HepG2 (cell line): ENCODE results near the gene MFAP4. TPM values are rescaled to one million over a fixed set of nuclear protein-coding genes. Genes with fewer than 3 reads are reported as not detected.

Source experiments
- AGO2 ChIP-seq: fragments of 200-400 bp; formaldehyde crosslinking; optimal IDR thresholded peaks from 2 replicates; pipeline ENCODE3; 2017; ENCODE audit warnings: mild to moderate bottlenecking, low read depth, low read length, moderate library complexity
- HDAC1 ChIP-seq: sonication (generic); formaldehyde crosslinking; IDR thresholded peaks from 2 replicates; pipeline ENCODE4 v1.5.1; 2020; ENCODE audit warnings: mild to moderate bottlenecking, missing genetic modification reagents
- HNRNPH1 ChIP-seq: fragments of 200-400 bp; formaldehyde crosslinking; optimal IDR thresholded peaks from 2 replicates; pipeline ENCODE3; 2017; ENCODE audit warnings: mild to moderate bottlenecking, low read depth, low read length
- PAXIP1 ChIP-seq: sonication (generic); formaldehyde crosslinking; conservative IDR thresholded peaks from 2 replicates; pipeline ENCODE4 v1.4.0; 2020; ENCODE audit warnings: mild to moderate bottlenecking, missing genetic modification reagents, moderate library complexity
- RCOR2 ChIP-seq: IDR thresholded peaks from 2 replicates; pipeline ENCODE4 v1.6.1; 2016; ENCODE audit warnings: missing biosample characterization, missing genetic modification reagents
- SMARCC2 ChIP-seq: fragments of 450-650 bp; IDR thresholded peaks from 2 replicates; pipeline ENCODE4 v1.6.1; 2017; ENCODE audit warnings: antibody characterized with exemption, mild to moderate bottlenecking
- SP1 ChIP-seq, 2 experiments: fragments of 450-650 bp in 1 of 2; sonication (generic) in 1 of 2; formaldehyde crosslinking in 1 of 2; IDR thresholded peaks; 2 replicates each; pipeline versions ENCODE4 v1.4.0 to v1.6.1; 2016 to 2020; ENCODE audit warnings: missing genetic modification reagents in 1 of 2
- SP2 ChIP-seq: sonication (generic); formaldehyde crosslinking; IDR thresholded peaks from 2 replicates; pipeline ENCODE4 v1.5.1; 2020; ENCODE audit warnings: mild to moderate bottlenecking, missing genetic modification reagents
- ZHX2 ChIP-seq, 2 experiments: sonication (generic) in 1 of 2; formaldehyde crosslinking in 1 of 2; IDR thresholded peaks; 2 replicates each; pipeline versions ENCODE4 v1.6.1 to v1.9.0; 2014 to 2022; ENCODE audit warnings: antibody characterized with exemption in 1 of 2, borderline replicate concordance in 1 of 2, inconsistent platforms in 1 of 2, low read depth in 1 of 2, missing genetic modification reagents in 1 of 2
- ZMYM2 ChIP-seq: sonication (generic); formaldehyde crosslinking; IDR thresholded peaks from 2 replicates; pipeline ENCODE4 v1.8.0; 2022; ENCODE audit warnings: mild to moderate bottlenecking, missing genetic modification reagents
- ZNF660 ChIP-seq: sonication (generic); formaldehyde crosslinking; IDR thresholded peaks from 2 replicates; pipeline ENCODE4 v1.5.1; 2020; ENCODE audit warnings: mild to moderate bottlenecking, low read depth, missing genetic modification reagents, borderline replicate concordance
- polyA plus RNA-seq, 8 experiments: library from polyadenylated mRNA; depleted of rRNA in 3 of 8; stranded (reverse) in 7 of 8; unstranded in 1 of 8; fragments of >200 nt; fragmentation: Illumina TruSeq in 4 of 8; extraction: Trizol in 4 of 8; gene quantifications; 2 replicates each; pipeline versions ENCODE4 v1.2.1 to v1.2.3, GENCODE V29; 2011 to 2016; ENCODE audit warnings: low read depth in 4 of 8, missing spikeins in 1 of 8, mixed read lengths in 1 of 8; ENCODE audit not compliant: insufficient read depth in 1 of 8
- total RNA-seq, 5 experiments: library from RNA; depleted of rRNA; stranded (reverse); fragments of >200 nt; fragmentation: Illumina TruSeq; extraction: Trizol; gene quantifications; 2 replicates each; pipeline ENCODE4 v1.2.3, GENCODE V29; 2016; ENCODE audit warnings: low read depth in 1 of 5
- TF ChIP-seq, protein P1 (sequence below): IDR thresholded peaks from 2 replicates; pipeline ENCODE4 v1.6.1; 2012; ENCODE audit warnings: inconsistent platforms

The MFAP4 gene
- total and polyA plus RNA-seq, 2 of the 13 experiments (the other 11 are each of a cell fraction or from before 2014, with no cell fraction given) = 0.08 TPM; not detected in 1

GRCh38 chr17:19345486-19346350 lies 41.3 kb downstream of the MFAP4 start (continued):
- TF ChIP-seq, protein P1, sequence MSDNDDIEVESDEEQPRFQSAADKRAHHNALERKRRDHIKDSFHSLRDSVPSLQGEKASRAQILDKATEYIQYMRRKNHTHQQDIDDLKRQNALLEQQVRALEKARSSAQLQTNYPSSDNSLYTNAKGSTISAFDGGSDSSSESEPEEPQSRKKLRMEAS = 0 out of 2 replicates have a peak, but pooled peaks have one; percentile 47
- 0 out of 2 replicates have a peak, but pooled peaks have one; percentile 61 for TF ChIP-seq ZMYM2 (CRISPR knock-in tag)
- TF ChIP-seq ZHX2 (IDR thresholded peaks at IDR 0.05; ENCODE audit: low read depth) = no peak
- no peak for TF ChIP-seq ZHX2 (CRISPR knock-in tag; IDR thresholded peaks at IDR 0.05; ENCODE audit: borderline replicate concordance)
- TF ChIP-seq ZNF660 (CRISPR knock-in tag) = no peak
- no peak for TF ChIP-seq AGO2
- peak; percentile 68 for TF ChIP-seq PAXIP1
- TF ChIP-seq RCOR2 = peak; percentile 59; the same call in 1 of the 2 replicates
- TF ChIP-seq SP2 (CRISPR knock-in tag) = no peak
- no peak for TF ChIP-seq SP1 (IDR thresholded peaks at IDR 0.05)
- TF ChIP-seq SP1 (CRISPR knock-in tag; IDR thresholded peaks at IDR 0.05) = 0 out of 2 replicates have a peak, but pooled peaks have one; percentile 23
- TF ChIP-seq HNRNPH1 = no peak
- no peak for TF ChIP-seq SMARCC2
- peak; percentile 41; the same call in 1 of the 2 replicates for TF ChIP-seq HDAC1
